GM20000 (cell line): ENCODE results near the gene CHRM3.
"Not testable (repeated sequence)": the region's sequence is repeated elsewhere in the genome, so short reads cannot be mapped to it uniquely, and the experiment has no call there.

Experiments used
- DNase-seq: peaks from one replicate; pipeline ENCODE4 v3.0.0; 2012; ENCODE audit warnings: low spot score
- CTCF ChIP-seq: IDR thresholded peaks from 2 replicates; pipeline ENCODE4 v1.5.1; 2012; ENCODE audit warnings: mild to moderate bottlenecking, control low read depth; ENCODE audit errors: extremely low read depth, missing control alignments

The CHRM3 gene

GRCh38 chr1:239357867-239358266, 28.5 kb upstream of the CHRM3 start:
- DNase-seq: no peak
- TF ChIP-seq CTCF: no peak

GRCh38 chr1:239361403-239361802, 25.0 kb upstream of the CHRM3 start:
- DNase-seq: no peak

GRCh38 chr1:239363930-239364329, 22.4 kb upstream of the CHRM3 start:
- no peak for TF ChIP-seq CTCF
- DNase-seq: no peak

More at GRCh38 chr1:239361403-239361802, 25.0 kb upstream of the CHRM3 start:
- TF ChIP-seq CTCF: no peak

- no peak for DNase-seq
- TF ChIP-seq CTCF: no peak
These were observed 19.1 kb upstream of the CHRM3 start for GRCh38 chr1:239367196-239367810.

- no peak for DNase-seq
- TF ChIP-seq CTCF: no peak
These were observed 17.8 kb upstream of the CHRM3 start for GRCh38 chr1:239368436-239369109.

- not testable (repeated sequence) for DNase-seq
These were observed 15.5 kb upstream of the CHRM3 start for GRCh38 chr1:239370869-239371268.

GRCh38 chr1:239382666-239383065, 3.7 kb upstream of the CHRM3 start:
- no peak for TF ChIP-seq CTCF
- no peak for DNase-seq

GRCh38 chr1:239383714-239384113, 2.7 kb upstream of the CHRM3 start:
- DNase-seq: no peak
- no peak for TF ChIP-seq CTCF
